Measurements from ENCODE around the gene ACYP1.

GRCh38 chr14:75011356-75011994 is 52.3 kb downstream of the ACYP1 start:
- TF ChIP-seq CTCF (IDR thresholded peaks at IDR 0.05) (no peak), ZFX (IDR thresholded peaks at IDR 0.05; ENCODE audit: borderline replicate concordance) (no peak)
